Measurements from ENCODE around the gene CADPS2. TPM values are rescaled to one million over a fixed set of nuclear protein-coding genes. Genes with fewer than 3 reads are reported as not detected.

Gene CADPS2
- total RNA-seq, 1 donor from 2014 or later = 3.1 TPM

DNA sequence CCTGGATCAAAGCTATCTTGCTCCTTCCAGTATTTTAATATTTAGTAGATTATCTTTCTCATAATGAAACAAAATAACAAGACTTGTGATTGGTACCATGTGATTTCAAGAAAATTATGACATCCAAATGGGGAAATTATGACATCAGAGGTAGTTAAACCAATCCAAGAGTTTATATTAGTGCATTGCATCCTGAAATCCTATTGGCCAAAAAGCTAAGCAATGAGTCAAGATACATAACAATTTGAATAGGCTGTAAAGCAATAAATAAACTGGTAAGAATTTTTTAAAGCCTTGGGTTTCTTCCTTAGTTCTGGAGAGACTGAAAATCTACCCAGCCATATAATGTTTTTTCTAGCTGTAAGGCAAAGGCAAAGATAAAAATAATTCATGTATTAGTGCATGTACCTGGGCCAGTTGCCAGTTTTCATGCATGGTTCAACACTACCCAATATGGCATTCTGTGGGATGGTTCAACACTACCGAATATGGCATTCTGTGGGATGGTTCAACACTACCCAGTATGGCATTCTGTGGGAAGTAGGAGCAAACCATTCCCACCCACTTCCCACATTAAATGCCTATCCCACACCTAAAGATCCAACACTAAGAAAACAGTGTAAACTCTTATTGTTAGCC is 183.3 kb downstream of the CADPS2 start, which contains the start of gene RNF148:
Gene RNF148, minus strand, starts transcription at position 51 of the 639 bp plus-strand sequence. CDS start 172 bp downstream, outside the sequence.
- H3K27me3 Mint-ChIP-seq (ENCODE audit: low read depth) = no peaks in the 10 kb centered on the region
- H3K4me1 Mint-ChIP-seq = no peaks in the 10 kb centered on the region
- H3K36me3 Mint-ChIP-seq (ENCODE audit: low read depth) = no peaks in the 10 kb centered on the region
- DNase-seq (ENCODE audit: low read depth, low spot score) = no peak
- TF ChIP-seq, protein P1, sequence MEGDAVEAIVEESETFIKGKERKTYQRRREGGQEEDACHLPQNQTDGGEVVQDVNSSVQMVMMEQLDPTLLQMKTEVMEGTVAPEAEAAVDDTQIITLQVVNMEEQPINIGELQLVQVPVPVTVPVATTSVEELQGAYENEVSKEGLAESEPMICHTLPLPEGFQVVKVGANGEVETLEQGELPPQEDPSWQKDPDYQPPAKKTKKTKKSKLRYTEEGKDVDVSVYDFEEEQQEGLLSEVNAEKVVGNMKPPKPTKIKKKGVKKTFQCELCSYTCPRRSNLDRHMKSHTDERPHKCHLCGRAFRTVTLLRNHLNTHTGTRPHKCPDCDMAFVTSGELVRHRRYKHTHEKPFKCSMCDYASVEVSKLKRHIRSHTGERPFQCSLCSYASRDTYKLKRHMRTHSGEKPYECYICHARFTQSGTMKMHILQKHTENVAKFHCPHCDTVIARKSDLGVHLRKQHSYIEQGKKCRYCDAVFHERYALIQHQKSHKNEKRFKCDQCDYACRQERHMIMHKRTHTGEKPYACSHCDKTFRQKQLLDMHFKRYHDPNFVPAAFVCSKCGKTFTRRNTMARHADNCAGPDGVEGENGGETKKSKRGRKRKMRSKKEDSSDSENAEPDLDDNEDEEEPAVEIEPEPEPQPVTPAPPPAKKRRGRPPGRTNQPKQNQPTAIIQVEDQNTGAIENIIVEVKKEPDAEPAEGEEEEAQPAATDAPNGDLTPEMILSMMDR (conservative IDR thresholded peaks at IDR 0.05) = no peak
- no peak within 1 kb of the TSS for H3K4me3 Mint-ChIP-seq
- peaks cover 2% of the 10 kb centered on the region for H3K9me3 Mint-ChIP-seq
- H3K27ac Mint-ChIP-seq (ENCODE audit: unreplicated experiment) = no peak within 1 kb of the TSS

DNA sequence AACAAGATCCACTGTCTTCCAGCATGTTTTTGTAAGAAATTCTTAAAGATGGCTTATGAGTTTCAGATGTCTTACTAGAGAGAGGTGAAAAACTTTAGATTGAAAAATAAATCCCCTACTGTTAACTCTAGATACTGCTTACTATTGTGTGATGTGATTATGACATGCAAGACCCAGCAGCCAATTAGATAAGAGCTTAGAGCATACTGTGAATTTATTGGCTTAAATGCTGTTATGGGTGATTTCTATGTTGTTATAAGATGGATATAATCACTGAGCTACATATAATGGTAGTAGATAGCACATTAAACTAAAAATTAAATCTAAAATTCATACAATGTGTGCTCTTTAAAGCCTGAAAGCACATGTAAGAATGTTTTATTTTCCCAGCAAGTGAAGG is 187.2 kb downstream of the CADPS2 start, which contains the start of gene RNF133:
Gene RNF133, minus strand, starts transcription at position 101 of the 400 bp plus-strand sequence. CDS start 199 bp downstream, outside the sequence.
- TF ChIP-seq, protein P1 (conservative IDR thresholded peaks at IDR 0.05) = no peak
- Mint-ChIP-seq H3K4me1 (peaks cover 11% of the 10 kb centered on the region), H3K36me3 (ENCODE audit: low read depth) (no peaks in the 10 kb centered on the region), H3K9me3 (no peaks in the 10 kb centered on the region), H3K27me3 (ENCODE audit: low read depth) (no peaks in the 10 kb centered on the region), H3K4me3 (no peak within 1 kb of the TSS), H3K27ac (ENCODE audit: unreplicated experiment) (no peak within 1 kb of the TSS)
- no peak for DNase-seq (ENCODE audit: low read depth, low spot score)

DNA sequence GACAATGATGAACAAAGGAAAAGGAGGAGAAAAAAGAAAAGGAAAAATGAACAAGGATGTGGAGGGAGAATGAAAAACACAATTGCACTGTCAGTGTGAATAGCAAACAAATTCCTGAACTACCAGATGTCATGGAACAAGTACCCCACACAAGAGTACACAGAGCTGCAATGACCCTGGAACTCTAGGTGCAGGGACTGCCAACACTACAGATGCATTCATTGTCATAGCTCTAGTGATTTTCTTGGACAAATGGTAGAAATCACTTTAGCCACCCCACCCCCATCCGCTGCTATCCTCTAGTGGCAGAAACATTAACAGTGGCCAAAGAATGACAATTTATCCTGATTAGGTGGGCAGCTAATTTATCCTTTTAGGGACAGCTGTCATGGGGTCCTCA is 190.4 kb downstream of the CADPS2 start:
- Mint-ChIP-seq H3K27ac (ENCODE audit: unreplicated experiment) (no peak overlapping the region), H3K36me3 (ENCODE audit: low read depth) (peaks cover 4% of the 10 kb centered on the region), H3K27me3 (ENCODE audit: low read depth) (no peaks in the 10 kb centered on the region), H3K9me3 (peaks cover 6% of the 10 kb centered on the region), H3K4me1 (peaks cover 11% of the 10 kb centered on the region), H3K4me3 (no peak overlapping the region)
- TF ChIP-seq, protein P1 (conservative IDR thresholded peaks at IDR 0.05) = no peak
- DNase-seq (ENCODE audit: low read depth, low spot score) = no peak

- Mint-ChIP-seq H3K27me3 (ENCODE audit: low read depth) (no peaks in the 10 kb centered on the region), H3K36me3 (ENCODE audit: low read depth) (peaks cover 4% of the 10 kb centered on the region), H3K9me3 (peaks cover 6% of the 10 kb centered on the region), H3K27ac (ENCODE audit: unreplicated experiment) (no peak overlapping the region), H3K4me3 (no peak overlapping the region), H3K4me1 (peaks cover 11% of the 10 kb centered on the region)
- no peak for DNase-seq (ENCODE audit: low read depth, low spot score)
- TF ChIP-seq, protein P1 (conservative IDR thresholded peaks at IDR 0.05) = no peak
Observed at GRCh38 chr7:122694697-122695096, 191.6 kb downstream of the CADPS2 start.

DNA sequence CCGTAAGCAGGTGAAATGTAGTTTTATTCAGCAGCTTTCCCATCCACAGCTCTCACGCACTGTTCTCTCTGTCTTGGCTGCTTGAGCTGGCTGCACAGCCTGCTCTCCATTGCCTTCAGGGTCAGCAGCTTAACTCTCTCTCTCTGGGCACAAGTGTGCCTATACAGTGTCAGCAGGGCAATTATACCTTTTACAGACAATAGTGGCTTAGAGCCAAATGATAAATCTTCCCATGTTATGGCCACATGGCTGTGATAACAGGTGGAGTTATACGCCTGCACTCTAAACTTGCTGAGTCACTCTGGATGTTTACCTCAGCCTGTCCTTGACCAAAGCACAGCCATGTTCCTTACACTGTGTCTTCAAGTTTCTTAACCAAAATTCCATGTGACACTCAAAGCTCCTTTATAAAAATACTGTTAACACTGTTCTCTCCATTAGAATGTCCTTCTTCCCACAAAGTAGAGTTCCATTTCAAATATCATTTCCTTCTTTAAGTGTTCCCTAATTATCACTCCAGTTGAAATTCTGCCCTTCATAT is 193.4 kb downstream of the CADPS2 start:
- Mint-ChIP-seq H3K27me3 (ENCODE audit: low read depth) (no peaks in the 10 kb centered on the region), H3K4me3 (no peak overlapping the region), H3K9me3 (peaks cover 6% of the 10 kb centered on the region), H3K36me3 (ENCODE audit: low read depth) (peaks cover 4% of the 10 kb centered on the region), H3K4me1 (peaks cover 11% of the 10 kb centered on the region), H3K27ac (ENCODE audit: unreplicated experiment) (no peak overlapping the region)
- DNase-seq (ENCODE audit: low read depth, low spot score) = no peak
- TF ChIP-seq, protein P1 (conservative IDR thresholded peaks at IDR 0.05) = no peak
